Cardiac fibroblast (primary cell): Measurements from ENCODE around the gene ST8SIA5.

Experiments
- DNase-seq, 2 donors: peaks; one replicate each; pipeline versions ENCODE4 v3.0.0 to v3.0.0-alpha.2; 2010; ENCODE audit warnings: low read depth in 2 of 2
- H3K4me3 ChIP-seq, 2 donors: replicated peaks in 1 of 2; 1 replicate in 1 of 2; 2 replicates in 1 of 2; pipeline ENCODE4 v1.5.1; 2011; ENCODE audit warnings: low read depth in 2 of 2, low read length in 2 of 2, mild to moderate bottlenecking in 2 of 2, moderate library complexity in 1 of 2
- CTCF ChIP-seq: IDR thresholded peaks from one replicate; pipeline ENCODE4 v1.5.1; 2011; ENCODE audit warnings: low read depth, mild to moderate bottlenecking, low read length, inconsistent platforms

The ST8SIA5 gene

GRCh38 chr18:46696268-46696667 lies 60.6 kb downstream of the ST8SIA5 start:
- DNase-seq, result no peak
- no peak overlapping the region for H3K4me3 ChIP-seq
- TF ChIP-seq CTCF, result no peak

- no peak overlapping the region for H3K4me3 ChIP-seq
- DNase-seq, result no peak
- no peak for TF ChIP-seq CTCF
These were observed 62.9 kb downstream of the ST8SIA5 start for GRCh38 chr18:46693996-46694395.

- no peak for DNase-seq
- no peak for TF ChIP-seq CTCF
- H3K4me3 ChIP-seq, result no peak overlapping the region
These were observed 67.9 kb downstream of the ST8SIA5 start for GRCh38 chr18:46688853-46689525.

GRCh38 chr18:46686186-46686585 lies 70.7 kb downstream of the ST8SIA5 start:
- no peak overlapping the region for H3K4me3 ChIP-seq
- no peak for TF ChIP-seq CTCF
- DNase-seq, result no peak

- DNase-seq, result no peak
- no peak overlapping the region for H3K4me3 ChIP-seq
- no peak for TF ChIP-seq CTCF
These were observed 73.6 kb downstream of the ST8SIA5 start for GRCh38 chr18:46683252-46683651.

GRCh38 chr18:46680784-46681695 lies 75.8 kb downstream of the ST8SIA5 start:
- DNase-seq, result no peak
- no peak for TF ChIP-seq CTCF
- H3K4me3 ChIP-seq, result no peak overlapping the region
